WTC11 (cell line): ENCODE measurements around the gene SPSB2. TPM values are rescaled to one million over a fixed set of nuclear protein-coding genes. Genes with fewer than 3 reads are reported as not detected.

Experiments
- ATAC-seq: fragments of 200-7000 bp; cut with Tn5 transposase; 2 replicates; pipeline ENCODE4 v1.10.0; 2021; ENCODE audit warnings: mild to moderate bottlenecking, moderate library complexity
- CTCF ChIA-PET: fragments of 300-600 bp; sonication (Branson Sonifier 250); formaldehyde crosslinking; loops from one replicate; lab custom pipeline; 2021; ENCODE audit warnings: antibody characterized with exemption; lab: Charles Lee
- POLR2A ChIA-PET: fragments of 350-600 bp; sonication (Branson Sonifier 250); formaldehyde crosslinking; loops from one replicate; lab custom pipeline; 2021; ENCODE audit warnings: antibody characterized with exemption; lab: Charles Lee
- DNase-seq: peaks from one replicate; pipeline ENCODE4 v3.0.0; 2021; ENCODE audit warnings: low spot score
- H3K27ac Mint-ChIP-seq: 2 replicates; pipeline ENCODE4 v1.8.0; 2021; ENCODE audit warnings: mixed read lengths
- H3K27me3 Mint-ChIP-seq: 2 replicates; pipeline ENCODE4 v1.8.0; 2021; ENCODE audit warnings: low read depth, mild to moderate bottlenecking, moderate library complexity, mixed read lengths
- H3K36me3 Mint-ChIP-seq: 2 replicates; pipeline ENCODE4 v1.8.0; 2021; ENCODE audit warnings: mixed read lengths
- H3K4me1 Mint-ChIP-seq: 2 replicates; pipeline ENCODE4 v1.8.0; 2022; ENCODE audit warnings: mixed read lengths
- H3K4me3 Mint-ChIP-seq: 2 replicates; pipeline ENCODE4 v1.8.0; 2021; ENCODE audit warnings: mild to moderate bottlenecking, moderate library complexity, mixed read lengths
- H3K9me3 Mint-ChIP-seq: 2 replicates; pipeline ENCODE4 v1.8.0; 2021; ENCODE audit warnings: mixed read lengths
- CREB1 ChIP-seq: sonication (generic); formaldehyde crosslinking; IDR thresholded peaks from 2 replicates; pipeline ENCODE4 v1.8.0; 2023; ENCODE audit warnings: mild to moderate bottlenecking, missing genetic modification reagents
- E2F5 ChIP-seq: sonication (generic); formaldehyde crosslinking; IDR thresholded peaks from 2 replicates; pipeline ENCODE4 v1.8.1; 2022; ENCODE audit warnings: mild to moderate bottlenecking, moderate library complexity, missing genetic modification reagents
- ELF4 ChIP-seq: sonication (generic); formaldehyde crosslinking; IDR thresholded peaks from 2 replicates; pipeline ENCODE4 v1.8.1; 2022; ENCODE audit warnings: low read depth, mild to moderate bottlenecking, moderate library complexity, missing genetic modification reagents
- ERG ChIP-seq: fragments of 250-450 bp; sonication (Bioruptor Pico); IDR thresholded peaks from 2 replicates; pipeline ENCODE4 v1.8.0; 2021; ENCODE audit warnings: mild to moderate bottlenecking
- ETV6 ChIP-seq: sonication (generic); formaldehyde crosslinking; IDR thresholded peaks from 2 replicates; pipeline ENCODE4 v1.8.1; 2022; ENCODE audit warnings: mild to moderate bottlenecking, missing genetic modification reagents
- JUN ChIP-seq: sonication (generic); formaldehyde crosslinking; IDR thresholded peaks from 2 replicates; pipeline ENCODE4 v1.8.0; 2023; ENCODE audit warnings: mild to moderate bottlenecking, missing genetic modification reagents
- MXD4 ChIP-seq: fragments of 250-450 bp; sonication (Bioruptor Pico); IDR thresholded peaks from 2 replicates; pipeline ENCODE4 v1.8.0; 2021; ENCODE audit warnings: mild to moderate bottlenecking, moderate library complexity, borderline replicate concordance
- MYBL2 ChIP-seq: sonication (generic); formaldehyde crosslinking; IDR thresholded peaks from 2 replicates; pipeline ENCODE4 v1.8.1; 2023; ENCODE audit warnings: mild to moderate bottlenecking, moderate library complexity, missing genetic modification reagents
- NFATC4 ChIP-seq: fragments of 250-450 bp; sonication (Bioruptor Pico); IDR thresholded peaks from 2 replicates; pipeline ENCODE4 v1.9.0; 2021; ENCODE audit warnings: mild to moderate bottlenecking
- NFE2L1 ChIP-seq: sonication (generic); formaldehyde crosslinking; IDR thresholded peaks from 2 replicates; pipeline ENCODE4 v1.8.1; 2023; ENCODE audit warnings: missing genetic modification reagents
- NFYB ChIP-seq: sonication (generic); formaldehyde crosslinking; conservative IDR thresholded peaks from 2 replicates; pipeline ENCODE4 v1.8.0; 2022; ENCODE audit warnings: low read depth, missing genetic modification reagents
- PRRX2 ChIP-seq: fragments of 250-450 bp; sonication (Bioruptor Pico); IDR thresholded peaks from 2 replicates; pipeline ENCODE4 v1.8.0; 2021; ENCODE audit warnings: mild to moderate bottlenecking
- RORB ChIP-seq: fragments of 250-450 bp; sonication (Bioruptor Pico); IDR thresholded peaks from 2 replicates; pipeline ENCODE4 v1.9.0; 2021; ENCODE audit warnings: mild to moderate bottlenecking
- SMAD4 ChIP-seq: sonication (generic); formaldehyde crosslinking; IDR thresholded peaks from 2 replicates; pipeline ENCODE4 v1.8.0; 2022; ENCODE audit warnings: mild to moderate bottlenecking, missing genetic modification reagents
- SOX15 ChIP-seq: fragments of 250-450 bp; sonication (Bioruptor Pico); IDR thresholded peaks from 2 replicates; pipeline ENCODE4 v1.9.0; 2021; ENCODE audit warnings: mild to moderate bottlenecking
- TCF7 ChIP-seq: sonication (generic); formaldehyde crosslinking; IDR thresholded peaks from 2 replicates; pipeline ENCODE4 v1.8.0; 2022; ENCODE audit warnings: mild to moderate bottlenecking, low read depth, missing genetic modification reagents, moderate library complexity
- TEAD1 ChIP-seq: sonication (generic); formaldehyde crosslinking; IDR thresholded peaks from 2 replicates; pipeline ENCODE4 v1.8.0; 2022; ENCODE audit warnings: mild to moderate bottlenecking, missing genetic modification reagents
- USF2 ChIP-seq: sonication (generic); formaldehyde crosslinking; IDR thresholded peaks from 2 replicates; pipeline ENCODE4 v1.8.1; 2023; ENCODE audit warnings: mild to moderate bottlenecking, missing genetic modification reagents, moderate library complexity
- ZMAT4 ChIP-seq: fragments of 250-450 bp; sonication (Bioruptor Pico); IDR thresholded peaks from 2 replicates; pipeline ENCODE4 v1.9.0; 2021; ENCODE audit warnings: mild to moderate bottlenecking
- ZNF121 ChIP-seq: sonication (generic); formaldehyde crosslinking; IDR thresholded peaks from 2 replicates; pipeline ENCODE4 v1.8.0; 2023; ENCODE audit warnings: missing genetic modification reagents
- ZNF317 ChIP-seq: sonication (generic); formaldehyde crosslinking; IDR thresholded peaks from 2 replicates; pipeline ENCODE4 v1.8.1; 2023; ENCODE audit warnings: low read depth, mild to moderate bottlenecking, moderate library complexity, missing genetic modification reagents, borderline replicate concordance
- ZNF396 ChIP-seq: fragments of 250-450 bp; sonication (Bioruptor Pico); IDR thresholded peaks from 2 replicates; pipeline ENCODE4 v1.8.0; 2021; ENCODE audit warnings: mild to moderate bottlenecking, moderate library complexity, borderline replicate concordance
- ZNF423 ChIP-seq: fragments of 250-450 bp; sonication (Bioruptor Pico); IDR thresholded peaks from 2 replicates; pipeline ENCODE4 v2.1.2; 2022; ENCODE audit warnings: mild to moderate bottlenecking, moderate library complexity
- ZSCAN18 ChIP-seq: fragments of 250-450 bp; sonication (Bioruptor Pico); IDR thresholded peaks from 2 replicates; pipeline ENCODE4 v2.1.2; 2022; ENCODE audit warnings: mild to moderate bottlenecking, moderate library complexity
- total RNA-seq: library from RNA; stranded (reverse); gene quantifications from 3 replicates; pipeline ENCODE4 v1.2.3, GENCODE V29; 2021

SPSB2 gene
- total RNA-seq, 1 experiment from 2014 or later, result 25.5 TPM

DNA sequence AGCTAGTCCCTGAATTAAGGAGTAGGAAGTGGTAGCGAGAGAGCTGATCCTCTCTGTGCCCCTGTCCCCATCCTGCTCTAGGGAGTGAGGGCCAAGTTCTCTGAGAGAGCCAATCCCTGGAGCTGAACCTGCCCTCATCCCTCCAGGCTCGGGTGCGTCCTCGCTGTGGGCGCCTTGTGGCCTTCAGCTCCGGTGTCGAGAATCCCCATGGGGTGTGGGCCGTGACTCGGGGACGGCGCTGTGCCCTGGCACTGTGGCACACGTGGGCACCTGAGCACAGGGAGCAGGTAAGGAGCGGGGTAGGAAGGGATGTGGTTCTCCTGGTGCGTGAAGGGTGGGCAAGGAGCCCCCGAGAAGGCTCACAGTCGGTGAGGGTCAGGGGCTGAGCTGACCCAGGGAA is 34.2 kb downstream of the SPSB2 start:
- H3K36me3 Mint-ChIP-seq, result peaks cover 49% of the 10 kb centered on the region
- ChIA-PET CTCF (interaction anchor here (0.8 to 5.1 kb wide), 6 partner anchors 14 to 122 kb away, joined by 3 to 28 read pairs (median 6); partner anchors contain the start of genes CDCA3, MLF2, PTMS and SPSB2), POLR2A (interaction anchor here (2.2 kb wide), 1 partner anchor 13 kb away, joined by 9 read pairs; the partner anchor contains the start of genes CDCA3 and USP5)
- DNase-seq (no peak), ATAC-seq (no peak)
- H3K9me3 Mint-ChIP-seq, result no peaks in the 10 kb centered on the region
- H3K4me3 Mint-ChIP-seq, result no peak overlapping the region
- H3K27me3 Mint-ChIP-seq, result no peaks in the 10 kb centered on the region
- H3K27ac Mint-ChIP-seq, result no peak overlapping the region
- H3K4me1 Mint-ChIP-seq, result peaks cover 18% of the 10 kb centered on the region
- TF ChIP-seq ZNF317 (CRISPR knock-in tag) (no peak), ZSCAN18 (CRISPR knock-in tag) (no peak), ZNF121 (CRISPR knock-in tag) (no peak), CREB1 (CRISPR knock-in tag) (no peak), NFATC4 (CRISPR knock-in tag) (no peak), MXD4 (CRISPR knock-in tag) (no peak)
- TF ChIP-seq, all 79 proteins: peak for 0

DNA sequence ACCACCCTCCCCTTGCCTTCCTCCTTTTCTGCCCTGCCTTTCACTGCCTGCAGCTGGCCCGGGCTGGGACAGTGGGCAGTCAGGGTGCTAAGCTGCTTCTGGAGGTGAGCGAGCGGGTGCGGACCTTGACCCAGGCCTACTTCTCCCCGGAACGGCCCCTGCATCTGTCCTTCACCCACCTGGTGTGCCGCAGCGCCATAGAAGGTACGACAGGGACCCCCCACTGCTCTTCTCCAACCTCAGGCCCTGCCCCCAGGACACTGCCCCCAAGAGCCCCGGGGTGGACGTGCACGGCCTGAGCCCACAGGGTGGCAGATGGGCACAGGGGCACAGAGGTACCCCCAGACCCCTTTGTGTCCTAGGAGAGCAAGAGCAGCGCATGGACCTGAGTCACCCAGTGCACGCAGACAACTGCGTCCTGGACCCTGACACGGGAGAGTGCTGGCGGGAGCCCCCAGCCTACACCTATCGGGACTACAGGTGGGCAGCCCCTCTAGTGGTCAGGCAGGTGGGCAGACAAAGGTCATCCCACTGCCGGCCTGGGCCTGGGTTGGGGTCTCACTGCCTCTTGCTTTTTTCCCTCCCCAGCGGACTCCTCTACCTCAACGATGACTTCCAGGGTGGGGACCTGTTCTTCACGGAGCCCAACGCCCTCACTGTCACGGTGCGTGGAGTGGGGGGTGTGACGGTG is 35.6 kb downstream of the SPSB2 start:
- ChIA-PET POLR2A (interaction anchor here (1.4 kb wide), 1 partner anchor 14 kb away, joined by 3 read pairs; the partner anchor contains the start of gene CDCA3), CTCF (interaction anchor here (0.5 to 5.1 kb wide), 3 partner anchors 15 to 71 kb away, joined by 3 to 54 read pairs (median 15); partner anchors contain the start of genes CDCA3 and USP5)
- Mint-ChIP-seq H3K9me3 (no peaks in the 10 kb centered on the region), H3K27ac (no peak overlapping the region), H3K27me3 (no peaks in the 10 kb centered on the region), H3K4me1 (peaks cover 14% of the 10 kb centered on the region), H3K4me3 (no peak overlapping the region), H3K36me3 (peaks cover 46% of the 10 kb centered on the region)
- DNase-seq (no peak), ATAC-seq (no peak)
- TF ChIP-seq ETV6 (CRISPR knock-in tag) (no peak), SOX15 (CRISPR knock-in tag) (no peak), ZMAT4 (CRISPR knock-in tag) (no peak), TEAD1 (CRISPR knock-in tag) (no peak), E2F5 (CRISPR knock-in tag) (no peak), ERG (CRISPR knock-in tag) (no peak), ELF4 (CRISPR knock-in tag) (no peak), MYBL2 (CRISPR knock-in tag) (no peak), RORB (no peak), JUN (CRISPR knock-in tag) (no peak), PRRX2 (CRISPR knock-in tag) (no peak), NFYB (CRISPR knock-in tag) (no peak), USF2 (CRISPR knock-in tag) (no peak), ZNF423 (CRISPR knock-in tag) (no peak), SMAD4 (CRISPR knock-in tag) (no peak), NFE2L1 (CRISPR knock-in tag) (no peak), TCF7 (CRISPR knock-in tag) (no peak), ZNF396 (CRISPR knock-in tag) (no peak)
